Breast epithelium (tissue), 4 donors: ENCODE measurements around the gene GNL1. TPM values are rescaled to one million over a fixed set of nuclear protein-coding genes. Genes with fewer than 3 reads are reported as not detected.
A peak's percentile ranks its signal among the peaks of the same experiment; 100 is the strongest.
"Not testable (repeated sequence)": the region's sequence is repeated elsewhere in the genome, so short reads cannot be mapped to it uniquely, and the experiment has no call there.

Experiments used
- DNase-seq, 2 donors: peaks; one replicate each; pipeline ENCODE4 v3.0.0-alpha.2; 2019; ENCODE audit warnings: low spot score in 2 of 2
- H3K27ac ChIP-seq, 2 donors: fragments of 200-600 bp; sonication (generic) in 1 of 2; one replicate each; pipeline ENCODE4 v1.5.1; 2016 to 2019; ENCODE audit warnings: mild to moderate bottlenecking in 1 of 2
- H3K27me3 ChIP-seq, 2 donors: fragments of 200-600 bp; sonication (generic) in 1 of 2; one replicate each; pipeline versions ENCODE4 v1.5.1 to v1.6.0; 2017 to 2019; ENCODE audit warnings: control low read depth in 1 of 2, mild to moderate bottlenecking in 1 of 2
- H3K36me3 ChIP-seq: fragments of 200-600 bp; one replicate; pipeline ENCODE4 v1.5.1; 2019
- H3K4me1 ChIP-seq, 2 donors: fragments of 200-600 bp; sonication (generic); one replicate each; pipeline ENCODE4 v1.5.1; 2016 to 2019; ENCODE audit warnings: control low read depth in 1 of 2
- H3K4me3 ChIP-seq, 3 donors: fragments of 200-600 bp; sonication (generic); 1 replicate in 2 of 3; 2 replicates in 1 of 3; pipeline ENCODE4 v1.5.1; 2016 to 2019; ENCODE audit warnings: mild to moderate bottlenecking in 3 of 3, moderate library complexity in 2 of 3
- H3K9me3 ChIP-seq, 2 donors: fragments of 200-600 bp; sonication (generic) in 1 of 2; one replicate each; pipeline ENCODE4 v1.5.1; 2016 to 2019; ENCODE audit warnings: control low read depth in 1 of 2
- POLR2A ChIP-seq: fragments of 450-650 bp; IDR thresholded peaks from one replicate; pipeline ENCODE4 v1.6.1; 2016; ENCODE audit warnings: antibody characterized with exemption, mild to moderate bottlenecking, moderate library complexity
- POLR2AphosphoS5 ChIP-seq, 3 donors: sonication (generic); formaldehyde crosslinking; IDR thresholded peaks; one replicate each; pipeline ENCODE4 v1.6.1; 2017; ENCODE audit warnings: antibody characterized with exemption in 3 of 3
- intact Hi-C: fragments of 100-400 bp; cut with DNase I; formaldehyde crosslinking; loops from one replicate; pipeline ENCODE4 v1.15.1; 2023; ENCODE audit warnings: low total_unique reads
- total RNA-seq, 3 donors: library from RNA; depleted of rRNA; stranded (reverse); fragments of >200 nt; gene quantifications; one replicate each; pipeline ENCODE4 v1.1.0, GENCODE V29; 2016
- TF ChIP-seq, protein P1 (sequence below), 3 donors: fragments of 450-650 bp; IDR thresholded peaks; one replicate each; pipeline ENCODE4 v1.5.1; 2016 to 2017; ENCODE audit warnings: antibody characterized with exemption in 3 of 3, mild to moderate bottlenecking in 3 of 3, moderate library complexity in 3 of 3

Gene GNL1
- total RNA-seq, 3 donors from 2014 or later: 39.7 to 51.2 (median 47.5) TPM

DNA sequence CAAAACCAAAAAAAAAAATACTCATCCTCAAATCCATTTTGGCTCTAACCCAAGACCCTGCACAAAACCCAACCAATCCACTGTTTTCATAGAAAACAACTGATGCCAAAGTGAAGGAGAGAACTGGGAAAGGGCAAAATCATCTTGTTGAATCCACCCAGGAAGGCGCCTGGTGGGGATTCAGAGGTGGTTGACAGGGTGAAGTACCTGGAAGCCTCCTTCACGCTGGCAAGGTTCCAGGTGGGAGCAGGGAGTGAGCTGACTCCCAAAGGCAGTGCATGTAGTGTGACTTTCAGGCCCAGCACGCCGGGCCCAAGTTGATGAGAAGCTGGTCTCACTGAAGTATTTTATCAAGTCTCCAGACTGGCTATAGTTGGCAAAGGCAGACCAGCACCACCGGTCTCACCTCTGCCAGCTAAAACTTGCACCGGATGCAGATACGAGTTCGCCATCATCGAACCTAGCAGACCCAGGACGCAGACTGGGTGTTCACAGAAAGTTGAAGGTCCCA lies 44.2 kb upstream of the GNL1 start:
- Histone ChIP-seq H3K27me3 (no peaks in the 10 kb centered on the region), H3K4me3 (no peak overlapping the region), H3K27ac (no peak overlapping the region), H3K4me1 (no peaks in the 10 kb centered on the region), H3K9me3 (no peaks in the 10 kb centered on the region), H3K36me3 (peaks cover 28% of the 10 kb centered on the region)
- DNase-seq: no peak
- intact Hi-C loops: no loop called here
- peak in 1 of 3 donors; percentile 4 for TF ChIP-seq POLR2AphosphoS5 (IDR thresholded peaks at IDR 0.05)
- TF ChIP-seq, protein P1, sequence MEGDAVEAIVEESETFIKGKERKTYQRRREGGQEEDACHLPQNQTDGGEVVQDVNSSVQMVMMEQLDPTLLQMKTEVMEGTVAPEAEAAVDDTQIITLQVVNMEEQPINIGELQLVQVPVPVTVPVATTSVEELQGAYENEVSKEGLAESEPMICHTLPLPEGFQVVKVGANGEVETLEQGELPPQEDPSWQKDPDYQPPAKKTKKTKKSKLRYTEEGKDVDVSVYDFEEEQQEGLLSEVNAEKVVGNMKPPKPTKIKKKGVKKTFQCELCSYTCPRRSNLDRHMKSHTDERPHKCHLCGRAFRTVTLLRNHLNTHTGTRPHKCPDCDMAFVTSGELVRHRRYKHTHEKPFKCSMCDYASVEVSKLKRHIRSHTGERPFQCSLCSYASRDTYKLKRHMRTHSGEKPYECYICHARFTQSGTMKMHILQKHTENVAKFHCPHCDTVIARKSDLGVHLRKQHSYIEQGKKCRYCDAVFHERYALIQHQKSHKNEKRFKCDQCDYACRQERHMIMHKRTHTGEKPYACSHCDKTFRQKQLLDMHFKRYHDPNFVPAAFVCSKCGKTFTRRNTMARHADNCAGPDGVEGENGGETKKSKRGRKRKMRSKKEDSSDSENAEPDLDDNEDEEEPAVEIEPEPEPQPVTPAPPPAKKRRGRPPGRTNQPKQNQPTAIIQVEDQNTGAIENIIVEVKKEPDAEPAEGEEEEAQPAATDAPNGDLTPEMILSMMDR (IDR thresholded peaks at IDR 0.05): no peak

DNA sequence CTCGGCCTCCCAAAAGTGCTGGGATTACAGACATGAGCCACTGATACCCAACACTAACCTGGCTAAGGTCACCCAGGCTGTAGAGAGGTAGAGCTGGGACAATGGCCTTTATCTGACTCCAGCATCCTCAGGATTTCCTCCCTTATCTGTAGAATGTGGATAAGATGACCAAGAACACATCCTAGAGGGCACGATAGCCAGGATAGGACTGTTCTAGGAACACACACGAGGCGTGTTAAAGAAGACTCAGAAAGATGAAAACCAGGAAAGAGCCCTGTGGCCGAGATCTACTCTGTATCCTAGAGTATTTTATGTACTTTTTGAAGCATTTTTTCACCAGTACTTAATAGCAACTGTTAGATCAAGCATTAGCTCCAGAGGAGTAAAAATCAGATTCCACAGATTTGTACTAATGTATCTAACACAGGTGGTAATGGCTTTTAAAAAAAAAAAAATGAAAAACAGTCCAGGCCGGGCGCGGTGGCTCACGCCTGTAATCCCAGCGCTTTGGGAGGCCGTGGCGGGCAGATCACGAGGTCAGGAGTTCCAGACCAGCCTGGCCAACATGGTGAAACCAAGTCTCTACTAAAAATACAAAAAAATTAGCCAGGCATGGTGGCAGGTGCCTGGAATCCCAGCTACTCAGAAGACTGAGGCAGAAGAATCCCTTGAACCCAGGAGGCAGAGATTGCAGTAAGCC lies 43.5 kb upstream of the GNL1 start:
- intact Hi-C loops: no loop called here
- Histone ChIP-seq H3K9me3 (no peaks in the 10 kb centered on the region), H3K27ac (peak overlapping the region in 1 of 2 donors; percentile 10), H3K4me3 (no peak overlapping the region), H3K27me3 (no peaks in the 10 kb centered on the region), H3K36me3 (peaks cover 28% of the 10 kb centered on the region), H3K4me1 (no peaks in the 10 kb centered on the region)
- DNase-seq: no peak
- TF ChIP-seq, protein P1 (IDR thresholded peaks at IDR 0.05): no peak
- TF ChIP-seq POLR2AphosphoS5 (IDR thresholded peaks at IDR 0.05) (no peak), POLR2A (no peak)

DNA sequence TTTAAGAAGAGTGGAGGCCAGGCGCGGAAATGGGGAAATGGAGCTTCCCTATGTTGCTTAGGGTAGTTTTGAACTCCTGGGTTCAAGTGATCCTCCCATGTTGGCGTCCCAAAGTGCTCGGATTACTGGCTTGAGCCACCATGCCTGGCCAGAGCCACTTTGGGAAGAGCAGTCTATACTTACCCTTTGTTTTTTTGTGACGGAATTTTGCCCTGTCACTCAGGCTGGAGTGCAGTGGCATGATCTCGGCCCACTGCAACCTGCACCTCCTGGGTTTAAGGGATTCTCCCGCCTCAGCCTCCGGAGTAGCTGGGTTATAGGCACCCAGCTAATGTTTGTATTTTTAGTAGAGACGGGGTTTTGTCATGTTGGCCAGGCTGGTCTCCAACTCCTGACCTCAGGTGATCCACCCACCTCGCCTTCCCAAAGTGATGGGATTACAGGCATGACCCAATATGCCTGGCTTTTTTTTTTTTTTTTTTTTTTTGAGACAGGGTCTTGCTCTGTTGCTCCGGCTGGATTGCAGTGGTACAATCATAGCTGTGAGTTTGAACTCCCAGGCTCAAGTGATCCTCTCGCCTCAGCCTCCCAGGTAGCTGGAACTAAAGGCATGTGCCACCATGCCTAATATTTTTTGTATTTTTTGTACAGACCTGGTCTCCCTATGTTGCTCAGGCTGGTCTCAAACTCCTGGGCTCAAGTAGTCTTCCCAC lies 42.8 kb upstream of the GNL1 start:
- H3K36me3 ChIP-seq: peaks cover 21% of the 10 kb centered on the region
- H3K27ac ChIP-seq: peak overlapping the region in 1 of 2 donors; percentile 10
- intact Hi-C loops: no loop called here
- TF ChIP-seq POLR2AphosphoS5 (IDR thresholded peaks at IDR 0.05): no peak
- TF ChIP-seq POLR2A: no peak
- TF ChIP-seq, protein P1 (IDR thresholded peaks at IDR 0.05): no peak
- no peak for DNase-seq
- H3K9me3 ChIP-seq: no peaks in the 10 kb centered on the region
- no peaks in the 10 kb centered on the region for H3K27me3 ChIP-seq
- no peak overlapping the region for H3K4me3 ChIP-seq
- no peaks in the 10 kb centered on the region for H3K4me1 ChIP-seq

DNA sequence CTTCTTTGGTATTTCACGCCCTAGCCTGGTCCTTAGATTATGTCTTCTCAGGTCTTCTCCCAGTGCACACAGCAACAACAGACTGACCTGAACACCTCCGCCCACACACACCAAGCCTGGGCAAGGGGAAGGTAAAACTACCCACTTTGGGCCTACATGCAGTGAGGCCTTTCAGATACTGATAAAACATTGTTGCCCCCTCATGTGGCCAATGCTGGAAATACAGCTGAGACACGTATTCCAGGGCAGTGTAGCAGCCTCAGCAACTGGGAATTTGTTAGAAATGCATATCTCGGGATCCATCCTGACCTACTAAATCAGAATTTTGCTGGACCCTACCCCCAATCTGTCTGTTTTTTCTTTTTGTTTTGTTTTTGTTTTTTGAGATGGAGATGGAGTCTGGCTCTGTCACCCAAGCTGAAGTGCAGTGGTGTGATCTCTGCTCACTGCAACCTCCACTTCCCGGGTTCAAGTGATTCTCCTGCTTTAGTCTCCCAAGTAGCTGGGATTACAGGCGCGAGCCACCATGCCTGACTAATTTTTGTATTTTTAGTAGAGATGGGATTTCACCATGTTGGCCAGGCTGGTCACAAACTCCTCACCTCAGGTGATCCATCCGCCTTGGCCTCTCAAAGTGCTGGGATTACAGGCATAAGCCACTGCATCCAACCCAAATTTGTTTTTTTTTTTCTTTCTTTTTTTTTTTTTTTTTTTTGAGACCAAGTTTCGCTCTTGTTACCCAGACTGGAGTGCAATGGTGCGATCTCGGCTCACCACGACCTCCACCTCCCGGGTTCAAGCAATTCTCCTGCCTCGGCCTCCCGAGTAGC lies 41.2 kb upstream of the GNL1 start:
- intact Hi-C loops, H3K9me3 ChIP-seq, H3K4me1 ChIP-seq, H3K27me3 ChIP-seq, H3K4me3 ChIP-seq, H3K36me3 ChIP-seq: not testable (repeated sequence)
- H3K27ac ChIP-seq: peak overlapping the region in 1 of 2 donors; percentile 8
- DNase-seq: peak; percentile 69 to 79
- TF ChIP-seq POLR2AphosphoS5 (IDR thresholded peaks at IDR 0.05): peak in 2 of 3 donors; percentile 21 to 33
- TF ChIP-seq, protein P1 (IDR thresholded peaks at IDR 0.05): peak; percentile 51 to 78 (median 75)
